ENCODE data around the gene PLXNB2.
"Not testable (repeated sequence)": the region's sequence is repeated elsewhere in the genome, so short reads cannot be mapped to it uniquely, and the experiment has no call there.

The PLXNB2 gene

DNA sequence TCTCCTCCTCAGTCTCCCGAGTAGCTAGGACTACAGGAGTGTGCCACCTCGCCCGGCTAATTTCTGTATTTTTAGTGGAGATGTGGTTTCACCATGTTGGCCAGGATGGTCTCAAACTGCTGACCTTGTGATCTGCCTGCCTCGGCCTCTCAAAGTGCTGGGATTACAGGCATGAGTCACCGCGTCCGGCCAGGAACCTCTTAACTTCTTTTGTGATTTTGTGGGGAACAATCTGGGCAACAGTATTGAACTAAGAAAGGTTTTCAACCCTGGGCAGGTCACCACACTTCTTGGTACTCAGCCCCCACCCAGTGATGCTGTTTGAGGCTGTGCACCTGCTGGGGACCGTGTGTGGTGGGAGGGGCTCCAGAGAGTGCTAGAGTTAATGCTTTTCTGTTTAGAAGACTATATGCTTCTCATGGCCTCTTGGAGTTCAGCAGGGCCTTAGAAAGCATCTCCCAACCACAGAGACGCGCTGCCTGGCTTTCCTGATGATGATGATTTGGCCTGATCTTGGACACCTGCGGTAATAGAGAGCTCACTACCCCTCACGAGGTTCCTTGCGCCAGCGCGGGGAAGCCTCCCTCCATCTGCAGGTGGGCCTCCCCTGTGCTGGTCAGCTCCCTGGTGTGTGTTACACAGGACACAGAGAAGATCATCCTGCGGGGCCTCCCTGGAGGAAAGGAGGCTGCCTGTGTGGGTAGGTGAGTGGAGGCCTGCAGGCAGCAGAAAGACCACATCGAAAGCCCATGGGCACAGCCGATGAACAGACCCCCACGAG, 18.2 kb upstream of the PLXNB2 start:
- no peak for DNase-seq (ENCODE audit: low spot score)

DNA sequence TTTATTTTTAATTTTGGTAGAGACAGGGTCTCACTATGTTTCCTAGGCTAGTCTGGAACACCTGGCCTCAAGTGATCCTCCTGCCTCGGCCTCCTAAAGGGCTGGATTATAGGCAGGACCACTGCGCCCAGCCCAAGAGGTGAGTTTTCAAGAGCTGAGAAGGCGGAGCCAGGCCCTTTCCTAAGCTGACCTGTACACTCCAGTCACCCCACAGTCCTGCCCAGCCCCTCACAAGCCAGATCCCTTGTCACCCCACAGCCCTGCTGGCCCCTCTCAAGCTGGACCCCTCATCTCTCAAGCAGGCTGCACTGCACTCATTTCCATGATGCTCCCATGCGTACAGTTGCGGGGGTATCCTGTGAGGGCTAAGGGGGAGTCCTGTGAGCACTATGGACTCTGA, 16.5 kb upstream of the PLXNB2 start:
- no peak for DNase-seq (ENCODE audit: low spot score)

DNA sequence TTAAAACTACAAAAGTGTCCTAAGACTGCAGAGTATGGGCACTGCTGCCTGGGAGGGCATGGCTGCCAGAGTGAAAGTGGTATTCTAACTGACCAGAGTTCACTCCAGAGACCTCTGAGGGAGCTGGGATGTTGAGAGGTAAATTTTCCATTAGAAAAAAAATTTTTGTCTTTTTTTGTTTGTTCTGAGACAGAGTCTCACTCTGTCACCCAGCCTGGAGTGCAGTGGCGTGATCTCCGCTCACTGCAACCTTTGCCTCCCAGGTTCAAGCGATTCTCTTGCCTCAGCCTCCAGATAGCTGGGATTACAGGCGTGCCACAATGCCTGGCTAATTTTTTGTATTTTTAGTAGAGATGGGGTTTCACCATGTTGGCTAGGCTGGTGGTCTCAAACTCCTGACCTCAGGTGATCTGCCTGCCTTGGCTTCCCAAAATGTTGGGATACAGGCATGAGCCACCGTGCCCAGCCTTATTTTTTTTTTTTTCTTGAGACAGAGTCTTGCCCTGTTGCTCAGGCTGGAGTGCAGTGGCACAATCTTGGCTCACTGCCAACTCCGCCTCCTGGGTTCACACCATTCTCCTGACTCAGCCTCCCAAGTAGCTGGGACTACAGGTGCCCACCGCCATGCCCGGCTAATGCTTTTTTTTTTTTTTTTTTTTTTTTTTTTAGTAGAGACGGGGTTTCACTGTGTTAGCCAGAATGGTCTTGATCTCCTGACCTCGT, 15.1 kb upstream of the PLXNB2 start:
- not testable (repeated sequence) for DNase-seq (ENCODE audit: low spot score)

DNA sequence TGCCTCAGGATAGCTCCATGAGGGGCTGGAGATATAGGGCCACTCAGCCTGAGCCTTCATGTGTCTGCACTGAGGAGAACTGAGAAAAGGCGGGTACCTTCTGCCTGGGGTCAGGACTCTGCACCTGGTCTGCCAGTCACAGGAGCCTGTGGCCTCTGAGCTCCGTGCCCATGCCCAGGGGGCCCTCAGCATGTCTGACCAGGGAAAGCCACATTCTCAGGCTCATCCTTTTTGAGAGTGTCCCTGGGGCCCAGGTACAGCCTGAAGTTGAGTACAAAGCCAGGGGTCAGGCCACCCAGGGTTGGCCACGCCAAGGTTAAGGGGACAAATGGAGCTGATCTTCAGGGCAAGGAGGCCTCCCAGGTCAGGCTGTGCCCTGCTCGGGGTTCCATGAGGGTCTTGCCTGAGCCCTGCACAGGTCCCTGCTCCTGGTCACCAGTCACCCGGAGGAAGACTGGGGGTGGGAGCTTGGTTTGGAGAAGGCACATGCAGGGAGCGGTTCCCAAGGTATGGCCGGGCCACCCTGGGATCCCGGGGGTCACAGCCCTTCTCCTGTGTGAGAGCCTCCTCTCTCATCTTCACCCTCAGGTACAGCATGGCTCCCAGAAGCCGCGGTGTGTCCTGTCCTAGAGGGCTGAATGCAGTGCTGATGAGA, 13.4 kb upstream of the PLXNB2 start:
- no peak for DNase-seq (ENCODE audit: low spot score)

DNA sequence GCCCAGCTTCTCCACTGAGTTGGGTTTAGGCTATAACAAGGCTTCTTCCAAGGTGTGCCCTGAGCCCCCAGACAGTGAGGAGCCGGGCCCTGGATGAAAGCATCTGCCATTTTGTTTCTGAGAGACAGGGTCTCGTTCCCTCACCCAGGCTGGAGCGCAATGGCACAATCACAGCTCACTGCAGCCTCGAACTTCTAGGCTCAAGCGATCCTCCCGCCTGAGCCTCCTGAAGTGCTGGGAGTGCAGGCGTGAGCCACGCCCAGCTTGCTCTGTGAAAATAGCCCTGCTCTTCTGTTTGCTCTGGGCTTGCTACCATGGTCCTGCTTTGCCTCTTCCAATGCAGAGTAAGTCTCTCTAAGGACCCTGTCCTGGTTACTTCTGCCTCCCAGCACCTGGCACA, 12.7 kb upstream of the PLXNB2 start:
- DNase-seq (ENCODE audit: low spot score), result no peak

DNA sequence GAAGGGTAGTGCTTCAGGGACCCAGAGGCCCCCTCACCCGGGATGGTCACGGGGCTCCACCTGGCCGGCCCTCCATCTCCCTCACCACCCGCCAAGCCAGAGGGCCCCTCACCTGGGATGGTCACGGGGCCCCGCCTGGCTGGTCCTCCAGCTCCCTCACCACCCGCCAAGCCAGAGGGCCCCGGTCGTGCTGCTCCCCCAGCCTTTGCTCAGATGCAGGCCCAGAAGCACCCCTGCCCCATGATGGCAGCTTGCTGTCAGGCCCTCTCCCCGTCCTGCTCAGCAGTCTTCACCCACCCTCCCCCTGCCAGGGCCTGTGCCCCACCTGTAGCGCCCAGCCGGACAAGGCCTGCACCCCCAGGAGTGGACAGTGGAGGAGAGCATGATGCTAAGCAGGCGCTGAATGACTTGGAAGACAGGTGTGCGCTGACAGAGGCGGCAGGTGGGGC, 12.1 kb upstream of the PLXNB2 start:
- DNase-seq (ENCODE audit: low spot score), result no peak

DNA sequence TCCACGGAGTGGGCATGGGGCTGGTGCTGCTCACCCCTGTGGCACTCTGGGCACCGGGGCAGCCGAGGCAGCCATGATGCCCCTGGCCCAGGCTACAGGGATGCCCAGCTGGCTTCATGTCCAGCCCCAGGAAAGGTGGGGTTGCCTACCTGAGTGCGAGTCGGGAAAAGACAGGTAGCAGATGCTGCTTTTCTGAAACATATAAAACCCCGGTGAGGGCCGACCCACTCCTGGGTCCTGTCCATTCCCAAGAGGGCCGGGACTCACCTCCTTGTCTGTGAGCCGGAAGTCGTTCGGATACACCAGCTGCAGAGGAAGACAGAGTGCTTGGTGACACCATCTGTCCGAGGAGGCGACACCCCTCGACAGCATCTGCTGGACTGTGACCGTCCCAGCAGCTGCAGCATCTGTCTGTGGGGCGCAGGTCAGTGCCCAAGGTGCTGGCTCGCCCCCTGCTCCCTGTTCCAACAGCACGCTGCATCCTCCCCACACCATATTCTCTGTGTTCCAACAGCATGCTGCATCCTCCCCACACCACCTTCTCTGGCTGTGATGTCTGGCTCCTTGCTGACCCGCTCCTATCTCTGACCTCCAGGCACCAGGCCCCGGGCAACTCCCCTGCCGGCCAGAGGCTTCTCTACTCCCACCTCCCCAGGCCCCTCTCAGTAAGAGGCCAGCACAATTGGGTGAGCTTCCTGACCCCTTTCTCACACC, 11.4 kb upstream of the PLXNB2 start:
- no peak for DNase-seq (ENCODE audit: low spot score)

DNA sequence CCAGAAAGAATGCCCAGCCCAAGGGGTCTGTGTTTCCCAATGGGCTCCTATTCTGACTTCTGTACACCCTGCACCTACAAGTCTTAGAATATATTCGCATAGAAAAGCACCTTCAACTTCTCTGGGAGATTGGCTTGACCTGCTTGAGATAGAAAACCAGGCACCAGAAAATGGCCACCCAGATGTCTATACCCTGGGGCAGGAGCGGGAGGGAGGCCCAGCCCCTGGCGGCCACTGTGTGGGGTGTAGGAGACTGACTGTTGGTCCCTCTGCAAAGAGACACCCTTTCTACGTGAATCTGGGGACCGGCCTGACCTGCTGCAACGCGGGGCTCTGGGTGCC, 10.9 kb upstream of the PLXNB2 start:
- no peak for DNase-seq (ENCODE audit: low spot score)

DNA sequence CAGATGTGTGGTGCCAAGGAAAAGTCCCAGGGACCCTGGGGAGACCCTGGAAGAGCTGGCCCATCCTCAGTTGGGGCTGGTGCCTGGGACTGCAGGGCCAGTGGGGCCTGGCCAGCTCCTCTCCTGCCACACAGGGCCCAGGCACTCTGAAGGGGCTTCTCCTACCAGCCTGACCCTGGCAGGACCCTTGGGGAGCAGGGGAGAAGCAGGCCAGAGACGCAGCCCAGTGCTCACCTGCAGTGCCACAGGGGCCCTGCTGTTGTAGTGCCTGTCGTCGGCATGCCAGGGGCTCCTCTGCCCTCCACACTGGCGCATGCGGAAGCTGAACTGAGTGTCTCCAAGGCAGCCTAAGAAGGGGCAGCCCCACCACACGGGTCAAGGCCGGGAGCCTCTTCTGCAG, 10.2 kb upstream of the PLXNB2 start:
- no peak for DNase-seq (ENCODE audit: low spot score)

DNA sequence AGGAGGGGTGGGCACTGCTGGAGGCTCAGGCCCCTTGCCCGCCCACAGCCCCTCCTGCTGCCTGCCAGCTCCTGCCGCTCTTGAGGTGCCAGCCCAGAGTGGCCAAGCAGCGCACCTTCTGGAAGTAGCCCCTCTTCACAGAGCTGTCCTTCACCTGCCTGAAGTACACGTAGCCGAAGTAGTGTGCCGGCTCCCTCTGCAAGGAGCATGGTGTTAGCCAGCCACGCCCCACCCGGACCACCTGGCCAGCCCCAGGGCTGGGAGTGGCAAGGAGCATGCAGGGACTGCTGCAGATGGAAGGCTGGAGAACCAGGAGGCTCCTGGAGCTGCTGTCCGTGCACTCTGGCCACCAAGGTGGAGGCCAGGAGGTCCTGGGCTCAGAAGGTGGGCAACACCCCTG, 9.7 kb upstream of the PLXNB2 start:
- no peak for DNase-seq (ENCODE audit: low spot score)

DNA sequence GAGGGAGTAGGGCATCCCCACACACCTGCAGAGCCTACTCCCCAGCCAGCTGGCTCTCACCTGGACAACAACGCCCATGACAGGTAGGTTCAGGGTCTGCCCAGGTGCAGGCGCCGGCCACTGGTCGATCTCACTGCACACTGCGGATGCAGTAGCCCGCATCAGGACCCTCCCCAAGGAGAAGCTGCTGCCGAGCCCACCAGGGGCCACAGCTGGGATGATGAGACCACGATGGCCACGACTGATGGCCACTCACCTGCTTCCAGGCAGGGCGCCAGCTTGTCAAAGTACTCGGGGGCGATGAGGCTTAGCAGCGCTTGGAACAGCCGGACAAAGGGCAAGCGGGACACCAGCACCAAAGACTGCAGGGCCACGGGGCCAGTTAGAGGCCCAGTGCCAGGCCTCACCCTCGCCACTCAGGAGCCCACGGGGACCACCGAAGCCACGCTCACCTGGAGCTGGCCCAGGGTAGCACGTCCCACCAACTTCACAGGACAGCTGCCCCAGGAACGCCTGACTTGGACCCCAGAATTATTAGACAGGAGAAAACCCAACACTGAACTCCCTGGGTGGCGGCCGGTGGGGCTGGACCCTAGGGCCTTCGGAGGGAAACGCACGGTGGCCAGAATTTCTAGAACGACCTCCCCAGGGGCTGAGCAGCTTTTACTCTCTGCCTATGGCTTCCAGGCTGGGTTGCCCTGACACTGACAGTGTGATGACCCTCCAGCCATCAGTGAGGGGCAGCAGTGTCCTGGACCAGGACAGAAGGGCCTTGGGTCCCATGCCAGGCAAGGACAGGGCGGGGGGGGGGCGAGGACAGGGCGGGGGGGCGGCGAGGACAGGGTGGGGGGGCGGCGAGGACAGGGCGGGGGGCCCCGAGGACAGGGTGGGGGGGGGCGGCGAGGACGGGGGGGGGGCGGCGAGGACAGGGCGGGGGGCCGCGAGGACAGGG, 8.9 kb upstream of the PLXNB2 start:
- DNase-seq (ENCODE audit: low spot score), result no peak

DNA sequence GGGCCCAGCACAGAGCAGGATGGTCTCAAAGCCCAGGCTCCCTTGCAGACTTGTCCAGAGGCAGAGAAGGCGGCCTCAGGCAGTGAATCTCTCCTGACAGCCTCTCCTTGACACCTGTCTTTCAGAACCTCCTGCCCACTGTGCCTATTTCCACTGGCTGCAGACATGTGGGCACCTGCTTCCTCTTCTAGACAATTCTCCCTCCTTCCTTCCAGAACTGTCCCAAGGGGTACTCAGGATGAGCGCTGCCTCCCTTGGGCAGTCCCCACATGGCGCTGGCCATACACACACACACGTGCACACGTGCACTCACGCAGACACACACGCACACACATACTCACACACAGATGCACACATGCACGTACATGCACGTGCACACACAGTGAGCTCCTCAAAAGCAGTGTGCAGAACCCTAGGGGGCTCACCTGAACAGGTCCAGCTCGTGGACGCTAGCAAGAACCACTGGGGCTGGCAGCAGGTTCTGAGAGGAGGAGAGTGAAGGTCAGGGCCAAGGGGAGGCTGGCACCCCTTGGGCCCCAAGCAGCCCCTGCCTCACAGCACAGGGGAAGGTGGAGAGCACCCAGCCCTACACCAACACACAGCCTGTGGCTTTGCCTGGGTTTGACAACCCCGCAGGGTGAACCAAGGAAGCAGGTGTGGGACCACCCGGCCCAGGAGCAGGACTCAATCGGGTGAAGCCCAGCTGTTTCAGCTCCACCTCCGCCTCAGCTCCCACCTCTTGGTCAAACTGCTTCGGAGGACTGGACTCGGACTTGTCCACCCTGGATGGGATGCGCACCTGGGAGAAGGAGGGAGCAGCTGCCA, 8.1 kb upstream of the PLXNB2 start:
- DNase-seq (ENCODE audit: low spot score), result no peak

DNA sequence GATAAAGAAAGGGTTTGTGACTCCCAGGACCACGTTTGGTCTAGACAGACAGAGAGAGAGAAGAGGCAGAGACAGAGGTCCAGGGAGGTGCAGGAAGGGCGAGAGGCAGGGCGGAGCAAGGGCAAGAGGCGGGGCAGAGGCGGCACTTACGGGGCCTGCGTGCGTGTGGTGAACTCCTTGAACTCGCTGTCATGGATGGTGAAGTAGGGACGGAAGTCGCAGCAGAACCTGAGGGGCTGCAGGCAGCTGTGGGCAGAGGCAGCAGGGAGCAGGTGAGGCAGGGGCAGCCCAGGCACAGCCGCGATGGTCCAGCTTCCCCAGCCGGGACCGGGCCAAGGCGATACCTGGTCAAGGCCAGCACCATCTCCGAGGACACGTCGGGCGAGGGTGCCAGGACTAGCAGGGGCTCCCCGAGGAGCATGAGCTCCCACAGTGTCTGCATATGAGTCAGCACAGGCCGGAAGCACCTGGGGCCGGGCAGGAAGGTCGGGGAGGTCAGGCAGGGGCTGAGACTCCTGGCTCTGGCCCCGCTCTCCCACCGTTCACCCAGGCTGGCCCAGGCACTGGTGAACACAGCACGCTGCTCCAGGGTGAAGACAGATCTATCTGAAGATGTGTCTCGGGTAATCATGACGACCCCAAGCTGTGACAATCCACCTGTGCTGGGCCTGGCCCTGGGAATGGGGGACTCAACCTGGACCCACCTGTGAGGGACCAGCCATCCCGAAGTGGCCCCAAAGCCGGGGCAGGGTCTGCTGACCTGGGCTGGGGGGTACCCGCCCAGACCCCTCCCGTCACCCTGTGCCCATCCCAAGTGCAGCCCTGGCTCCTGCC, 7.2 kb upstream of the PLXNB2 start:
- no peak for DNase-seq (ENCODE audit: low spot score)

DNA sequence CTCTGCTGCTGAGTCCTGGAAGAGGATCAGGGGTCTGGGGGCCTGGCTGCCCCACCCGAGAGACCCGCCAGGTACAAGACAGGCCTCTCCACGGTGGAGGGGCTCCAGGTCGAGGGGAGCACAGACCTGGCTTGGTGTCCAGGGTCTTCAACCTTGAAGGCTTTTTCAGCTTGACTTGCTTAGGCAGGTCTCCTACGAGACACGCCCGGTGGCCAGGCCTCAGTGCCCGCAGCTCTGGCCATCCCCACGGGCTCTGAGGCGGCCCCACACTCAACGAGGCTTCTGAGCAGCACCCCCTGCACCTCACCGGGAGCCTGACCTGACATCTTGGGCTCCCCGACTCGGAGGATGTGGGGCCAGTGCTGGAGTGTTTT, 6.6 kb upstream of the PLXNB2 start:
- no peak for DNase-seq (ENCODE audit: low spot score)

DNA sequence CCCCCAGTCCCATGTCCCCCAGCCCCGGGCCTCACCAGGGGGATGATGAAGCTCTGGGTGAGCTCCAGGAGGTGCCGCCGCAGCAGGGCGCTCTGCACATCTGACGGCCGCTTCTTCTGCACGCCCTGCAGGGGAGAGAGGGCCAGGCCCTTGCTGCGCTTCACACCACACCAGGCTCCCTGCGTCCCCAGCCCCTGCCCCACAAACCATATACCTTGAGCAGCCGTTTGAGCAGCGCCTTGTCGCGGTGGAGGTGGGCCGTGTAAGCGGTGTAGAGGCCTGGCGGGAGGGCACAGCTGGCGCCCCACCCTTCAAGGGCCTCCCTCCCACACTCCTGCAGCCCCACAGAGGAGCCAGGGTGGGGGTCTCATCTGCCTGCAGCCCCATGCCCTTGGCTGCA, 6.2 kb upstream of the PLXNB2 start:
- no peak for DNase-seq (ENCODE audit: low spot score)

DNA sequence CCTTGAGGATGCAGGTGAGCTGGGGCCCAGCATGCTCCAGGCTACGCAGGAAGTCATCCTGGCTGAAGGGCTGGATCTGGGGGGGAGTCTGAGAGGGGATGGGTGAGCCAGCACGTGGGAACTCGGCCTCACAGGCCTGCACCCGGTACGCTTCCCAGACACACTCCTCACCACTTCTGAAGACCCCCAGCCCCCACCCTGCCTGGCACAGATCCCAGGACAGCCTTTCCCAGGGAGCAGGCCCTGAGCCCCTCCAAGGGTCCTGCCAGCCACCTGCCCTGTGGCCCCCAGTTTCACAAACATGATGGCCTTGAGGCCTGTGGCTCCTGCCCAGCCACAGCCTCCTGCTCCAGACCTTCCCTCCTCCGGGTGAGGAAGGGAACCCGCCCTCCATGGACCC, 5.6 kb upstream of the PLXNB2 start:
- no peak for DNase-seq (ENCODE audit: low spot score)

DNA sequence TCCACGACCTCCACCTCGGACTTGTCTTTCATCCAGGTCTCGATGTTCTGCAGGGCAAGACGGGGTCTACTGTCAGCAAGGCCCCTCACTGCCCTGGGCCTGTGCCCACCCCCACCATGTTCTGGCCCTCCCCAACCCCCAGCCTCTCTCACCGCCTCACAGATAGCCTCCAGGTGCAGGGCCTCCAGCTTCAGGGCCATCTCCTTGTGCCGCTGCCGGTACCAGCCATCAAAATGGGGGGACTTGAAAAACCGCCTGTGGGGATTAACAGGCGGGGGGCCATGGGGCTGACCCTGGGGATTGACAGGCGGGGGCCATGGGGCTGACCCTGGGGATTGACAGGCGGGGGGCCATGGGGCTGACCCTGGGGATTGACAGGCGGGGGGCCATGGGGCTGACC, 4.9 kb upstream of the PLXNB2 start:
- no peak for DNase-seq (ENCODE audit: low spot score)

DNA sequence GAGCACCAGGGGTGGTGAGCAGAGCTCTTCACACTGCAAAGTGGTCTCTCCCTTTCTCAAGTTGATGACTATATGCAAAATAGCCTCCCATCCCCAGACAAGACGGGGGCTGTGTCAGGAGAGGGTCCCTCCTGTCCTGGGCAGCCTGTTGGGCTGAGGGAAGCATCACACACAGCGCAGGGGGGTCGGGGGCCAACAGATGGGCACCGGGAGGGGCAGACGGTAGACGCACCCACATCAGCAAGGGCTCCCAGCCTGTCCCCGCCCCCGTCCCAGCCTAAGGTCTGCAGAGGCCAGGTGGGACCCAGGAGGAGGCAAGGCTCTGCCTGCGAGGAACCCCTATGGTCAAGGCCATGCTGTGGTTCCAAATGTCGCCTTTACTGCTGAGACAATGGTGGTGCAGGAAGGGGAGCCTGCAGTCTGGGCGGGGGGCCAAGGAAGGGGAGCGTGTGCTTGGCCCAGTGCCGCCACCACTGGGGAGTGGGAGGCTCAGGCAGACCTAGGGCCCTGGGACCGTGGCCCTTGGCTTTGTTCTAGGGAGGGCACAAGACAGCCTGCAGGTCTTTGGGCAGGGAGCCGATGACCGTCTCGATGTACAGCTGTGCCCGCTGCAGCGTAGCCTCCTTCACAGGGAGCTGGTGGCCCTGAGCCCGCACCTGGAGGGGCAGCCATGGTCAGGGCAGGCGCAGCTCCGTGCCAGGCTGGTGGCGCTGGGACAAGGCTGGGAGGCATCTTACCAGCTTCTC, 4.3 kb upstream of the PLXNB2 start:
- no peak for DNase-seq (ENCODE audit: low spot score)

DNA sequence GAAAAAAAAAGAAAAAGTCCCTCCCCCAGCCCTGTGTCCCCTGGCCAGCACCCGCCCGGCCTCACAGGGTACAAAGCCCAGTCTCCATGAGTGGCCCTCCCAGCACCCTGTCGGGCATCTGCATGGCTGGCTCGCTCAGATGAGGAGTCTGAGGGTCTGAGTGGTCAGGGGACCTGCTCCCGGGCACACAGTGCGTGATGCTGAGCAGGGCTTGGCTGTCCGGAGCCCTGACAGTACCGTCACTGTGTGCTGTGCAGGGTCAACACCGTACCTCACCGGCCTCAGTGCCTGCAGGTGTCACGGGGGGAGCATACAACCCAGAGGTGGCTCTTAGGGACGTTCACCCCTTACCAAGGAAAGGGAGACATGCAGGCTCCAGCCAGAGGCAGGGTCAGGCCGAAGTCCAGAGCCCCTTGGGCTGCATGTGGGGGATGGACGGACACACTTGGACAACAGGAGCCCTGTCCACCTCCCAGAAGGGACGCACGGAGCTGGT, 3.6 kb upstream of the PLXNB2 start:
- no peak for DNase-seq (ENCODE audit: low spot score)

All from pons (tissue), 1 donor.